Testis (tissue), 3 donors: ENCODE measurements around the gene ALDOB. TPM values are rescaled to one million over a fixed set of nuclear protein-coding genes. Genes with fewer than 3 reads are reported as not detected.

Experiments
- DNase-seq: peaks from one replicate; pipeline ENCODE4 v3.0.0-alpha.2; 2019
- H3K27ac ChIP-seq, 2 donors: fragments of 200-600 bp; sonication (generic); one replicate each; pipeline ENCODE4 v1.5.1; 2019
- H3K27me3 ChIP-seq: fragments of 200-600 bp; sonication (generic); one replicate; pipeline ENCODE4 v1.5.1; 2019
- H3K36me3 ChIP-seq: fragments of 200-600 bp; sonication (generic); one replicate; pipeline ENCODE4 v1.5.1; 2017; ENCODE audit warnings: low read depth; ENCODE audit errors: missing control alignments
- H3K4me1 ChIP-seq: fragments of 200-600 bp; sonication (generic); one replicate; pipeline ENCODE4 v1.5.1; 2019
- H3K4me3 ChIP-seq, 2 donors: fragments of 200-600 bp; sonication (generic); one replicate each; pipeline ENCODE4 v1.5.1; 2017 to 2019
- H3K9me3 ChIP-seq: fragments of 200-600 bp; sonication (generic); one replicate; pipeline ENCODE4 v1.5.1; 2017
- CTCF ChIP-seq, 3 experiments: fragments of 450-650 bp in 2 of 3; fragments of 200-600 bp in 1 of 3; sonication (generic) in 1 of 3; IDR thresholded peaks; one replicate each; pipeline ENCODE4 v1.5.1; 2016 to 2019; ENCODE audit warnings: antibody characterized with exemption in 3 of 3, mild to moderate bottlenecking in 2 of 3, moderate library complexity in 1 of 3
- POLR2A ChIP-seq: fragments of 450-650 bp; IDR thresholded peaks from one replicate; pipeline ENCODE4 v1.6.1; 2017; ENCODE audit warnings: antibody characterized with exemption, mild to moderate bottlenecking, moderate library complexity
- WGBS, 2 donors: methylation state at CpG; one replicate each; pipeline ENCODE4 v1.1.5; 2018; 5-methylcytosine and 5-hydroxymethylcytosine counted together
- intact Hi-C: fragments of 100-400 bp; cut with DNase I; formaldehyde crosslinking; loops from one replicate; pipeline ENCODE4 v1.15.1; 2023; ENCODE audit warnings: low total_unique reads
- polyA plus RNA-seq: library from polyadenylated mRNA; stranded (reverse); fragments of 350-450 nt; fragmentation: Illumina TruSeq; extraction: RNeasy Lipid Tissue Mini Kit (QIAGEN cat#74804); gene quantifications from one replicate; pipeline ENCODE4 v1.2.3, GENCODE V29; 2014; ENCODE audit warnings: low read depth, low replicate concordance; ENCODE audit not compliant: insufficient read depth
- total RNA-seq, 2 donors: library from RNA; depleted of rRNA; stranded (reverse); fragments of >200 nt; gene quantifications; one replicate each; pipeline ENCODE4 v1.2.3, GENCODE V29; 2016

The ALDOB gene
- total and polyA plus RNA-seq, 3 donors from 2014 or later = 0.79 to 1.9 TPM; not detected in 1

GRCh38 chr9:101437806-101438232, 2.2 kb upstream of the ALDOB start:
- peaks cover 4% of the 10 kb centered on the region for H3K4me1 ChIP-seq
- no peaks in the 10 kb centered on the region for H3K36me3 ChIP-seq
- H3K4me3 ChIP-seq = no peak overlapping the region
- H3K9me3 ChIP-seq = no peaks in the 10 kb centered on the region
- 48 to 68% methylated on average over 2 of the region's 2 CpGs for WGBS, 2 donors
- intact Hi-C loops = no loop called here
- peak overlapping the region in 1 of 2 donors; percentile 73 for H3K27ac ChIP-seq
- TF ChIP-seq POLR2A (no peak), CTCF (IDR thresholded peaks at IDR 0.05) (no peak)
- peak; percentile 85 for DNase-seq
- no peaks in the 10 kb centered on the region for H3K27me3 ChIP-seq

- intact Hi-C loops = no loop called here
- H3K27me3 ChIP-seq = no peaks in the 10 kb centered on the region
- no peak overlapping the region for H3K4me3 ChIP-seq
- no peaks in the 10 kb centered on the region for H3K9me3 ChIP-seq
- peaks cover 4% of the 10 kb centered on the region for H3K4me1 ChIP-seq
- no peak overlapping the region for H3K27ac ChIP-seq
- WGBS, 2 donors = 69 to 70% methylated on average over 3 of the region's 3 CpGs
- TF ChIP-seq CTCF (IDR thresholded peaks at IDR 0.05) (no peak), POLR2A (no peak)
- DNase-seq = no peak
- H3K36me3 ChIP-seq = no peaks in the 10 kb centered on the region
These were observed 576 bp downstream of the ALDOB start for GRCh38 chr9:101434998-101435397.

GRCh38 chr9:101433229-101433628, 2.3 kb downstream of the ALDOB start:
- H3K36me3 ChIP-seq = no peaks in the 10 kb centered on the region
- TF ChIP-seq POLR2A = no peak
- no peak for TF ChIP-seq CTCF (IDR thresholded peaks at IDR 0.05)
- intact Hi-C loops = no loop called here

GRCh38 chr9:101432740-101433139, 2.8 kb downstream of the ALDOB start:
- TF ChIP-seq POLR2A (no peak), CTCF (IDR thresholded peaks at IDR 0.05) (no peak)
- H3K36me3 ChIP-seq = no peaks in the 10 kb centered on the region
- no peaks in the 10 kb centered on the region for H3K4me1 ChIP-seq
- no peak overlapping the region for H3K4me3 ChIP-seq
- no peaks in the 10 kb centered on the region for H3K27me3 ChIP-seq
- no peaks in the 10 kb centered on the region for H3K9me3 ChIP-seq
- H3K27ac ChIP-seq = no peak overlapping the region
- 52 to 76% methylated on average over 1 of the region's 1 CpG for WGBS, 2 donors
- intact Hi-C loops = no loop called here
- no peak for DNase-seq

More at GRCh38 chr9:101433229-101433628, 2.3 kb downstream of the ALDOB start:
- Histone ChIP-seq H3K27ac (no peak overlapping the region), H3K4me3 (no peak overlapping the region), H3K9me3 (no peaks in the 10 kb centered on the region), H3K27me3 (no peaks in the 10 kb centered on the region), H3K4me1 (peaks cover 3% of the 10 kb centered on the region)
- 84 to 85% methylated on average over 3 of the region's 3 CpGs for WGBS, 2 donors
- DNase-seq = no peak

GRCh38 chr9:101432171-101432570, 3.4 kb downstream of the ALDOB start:
- Histone ChIP-seq H3K27ac (no peak overlapping the region), H3K9me3 (no peaks in the 10 kb centered on the region), H3K4me3 (no peak overlapping the region), H3K4me1 (no peaks in the 10 kb centered on the region), H3K36me3 (no peaks in the 10 kb centered on the region), H3K27me3 (no peaks in the 10 kb centered on the region)
- intact Hi-C loops = no loop called here
- DNase-seq = no peak
- TF ChIP-seq POLR2A (no peak), CTCF (IDR thresholded peaks at IDR 0.05) (no peak)
